Ishikawa (cell line): ENCODE data around the gene ZCCHC7.

Experiments
- CEBPB ChIP-seq: IDR thresholded peaks from 2 replicates; pipeline ENCODE4 v1.6.1; 2012
- CREB1 ChIP-seq: IDR thresholded peaks from 2 replicates; pipeline ENCODE4 v1.6.1; 2012; ENCODE audit warnings: low read depth
- EGR1 ChIP-seq: IDR thresholded peaks from 2 replicates; pipeline ENCODE4 v1.6.1; 2012
- EP300 ChIP-seq: IDR thresholded peaks from 2 replicates; pipeline ENCODE4 v1.6.1; 2012; ENCODE audit warnings: borderline replicate concordance
- FOXM1 ChIP-seq: IDR thresholded peaks from 2 replicates; pipeline ENCODE4 v1.6.1; 2012; ENCODE audit warnings: low read depth, borderline replicate concordance
- RAD21 ChIP-seq: IDR thresholded peaks from 2 replicates; pipeline ENCODE4 v1.6.1; 2012; ENCODE audit warnings: low read depth
- TAF1 ChIP-seq: IDR thresholded peaks from 2 replicates; pipeline ENCODE4 v1.6.1; 2012; ENCODE audit warnings: low read depth, mild to moderate bottlenecking
- TCF12 ChIP-seq: IDR thresholded peaks from 2 replicates; pipeline ENCODE4 v1.6.1; 2012; ENCODE audit warnings: low read depth
- TEAD4 ChIP-seq: IDR thresholded peaks from 2 replicates; pipeline ENCODE4 v1.6.1; 2012
- YY1 ChIP-seq: IDR thresholded peaks from 2 replicates; pipeline ENCODE4 v1.6.1; 2012; ENCODE audit warnings: low read depth
- ZBTB7A ChIP-seq: IDR thresholded peaks from 2 replicates; pipeline ENCODE4 v1.6.1; 2012; ENCODE audit warnings: low read depth
- TF ChIP-seq, protein P1 (sequence below): IDR thresholded peaks from 2 replicates; pipeline ENCODE4 v1.6.1; 2012
- TF ChIP-seq, protein P2 (sequence below): IDR thresholded peaks from 2 replicates; pipeline ENCODE4 v1.6.1; 2012; ENCODE audit warnings: low read depth, mild to moderate bottlenecking
- TF ChIP-seq, protein P3 (sequence below): IDR thresholded peaks from 2 replicates; pipeline ENCODE4 v1.6.1; 2012

DNA sequence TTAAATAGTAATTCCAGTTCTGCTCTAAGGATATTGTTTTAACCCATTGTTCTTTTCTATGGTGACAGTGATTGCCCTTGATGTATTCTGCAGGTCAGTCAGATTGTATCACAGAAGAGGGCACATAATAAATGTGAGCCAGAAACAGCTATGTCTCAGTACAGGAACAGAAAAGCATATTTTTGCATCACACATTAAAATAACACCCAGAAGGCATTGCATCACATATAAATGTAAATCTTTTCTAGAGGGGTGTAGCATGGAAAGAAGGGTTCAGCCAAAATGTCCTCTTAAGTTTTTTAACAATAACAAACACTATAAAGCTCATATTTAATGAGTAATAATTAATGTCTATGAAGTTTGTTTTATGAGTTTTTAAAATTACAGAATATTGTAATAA is 30.0 kb downstream of the ZCCHC7 start:
- TF ChIP-seq EP300 (no peak), FOXM1 (no peak), RAD21 (no peak), TAF1 (no peak), CEBPB (no peak), YY1 (no peak), EGR1 (no peak), ZBTB7A (no peak), CREB1 (no peak), TEAD4 (no peak), TCF12 (no peak)
- TF ChIP-seq, protein P1, sequence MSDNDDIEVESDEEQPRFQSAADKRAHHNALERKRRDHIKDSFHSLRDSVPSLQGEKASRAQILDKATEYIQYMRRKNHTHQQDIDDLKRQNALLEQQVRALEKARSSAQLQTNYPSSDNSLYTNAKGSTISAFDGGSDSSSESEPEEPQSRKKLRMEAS, result no peak
- TF ChIP-seq, protein P2, sequence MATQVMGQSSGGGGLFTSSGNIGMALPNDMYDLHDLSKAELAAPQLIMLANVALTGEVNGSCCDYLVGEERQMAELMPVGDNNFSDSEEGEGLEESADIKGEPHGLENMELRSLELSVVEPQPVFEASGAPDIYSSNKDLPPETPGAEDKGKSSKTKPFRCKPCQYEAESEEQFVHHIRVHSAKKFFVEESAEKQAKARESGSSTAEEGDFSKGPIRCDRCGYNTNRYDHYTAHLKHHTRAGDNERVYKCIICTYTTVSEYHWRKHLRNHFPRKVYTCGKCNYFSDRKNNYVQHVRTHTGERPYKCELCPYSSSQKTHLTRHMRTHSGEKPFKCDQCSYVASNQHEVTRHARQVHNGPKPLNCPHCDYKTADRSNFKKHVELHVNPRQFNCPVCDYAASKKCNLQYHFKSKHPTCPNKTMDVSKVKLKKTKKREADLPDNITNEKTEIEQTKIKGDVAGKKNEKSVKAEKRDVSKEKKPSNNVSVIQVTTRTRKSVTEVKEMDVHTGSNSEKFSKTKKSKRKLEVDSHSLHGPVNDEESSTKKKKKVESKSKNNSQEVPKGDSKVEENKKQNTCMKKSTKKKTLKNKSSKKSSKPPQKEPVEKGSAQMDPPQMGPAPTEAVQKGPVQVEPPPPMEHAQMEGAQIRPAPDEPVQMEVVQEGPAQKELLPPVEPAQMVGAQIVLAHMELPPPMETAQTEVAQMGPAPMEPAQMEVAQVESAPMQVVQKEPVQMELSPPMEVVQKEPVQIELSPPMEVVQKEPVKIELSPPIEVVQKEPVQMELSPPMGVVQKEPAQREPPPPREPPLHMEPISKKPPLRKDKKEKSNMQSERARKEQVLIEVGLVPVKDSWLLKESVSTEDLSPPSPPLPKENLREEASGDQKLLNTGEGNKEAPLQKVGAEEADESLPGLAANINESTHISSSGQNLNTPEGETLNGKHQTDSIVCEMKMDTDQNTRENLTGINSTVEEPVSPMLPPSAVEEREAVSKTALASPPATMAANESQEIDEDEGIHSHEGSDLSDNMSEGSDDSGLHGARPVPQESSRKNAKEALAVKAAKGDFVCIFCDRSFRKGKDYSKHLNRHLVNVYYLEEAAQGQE, result no peak
- TF ChIP-seq, protein P3, sequence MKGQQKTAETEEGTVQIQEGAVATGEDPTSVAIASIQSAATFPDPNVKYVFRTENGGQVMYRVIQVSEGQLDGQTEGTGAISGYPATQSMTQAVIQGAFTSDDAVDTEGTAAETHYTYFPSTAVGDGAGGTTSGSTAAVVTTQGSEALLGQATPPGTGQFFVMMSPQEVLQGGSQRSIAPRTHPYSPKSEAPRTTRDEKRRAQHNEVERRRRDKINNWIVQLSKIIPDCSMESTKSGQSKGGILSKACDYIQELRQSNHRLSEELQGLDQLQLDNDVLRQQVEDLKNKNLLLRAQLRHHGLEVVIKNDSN, result no peak
